Liver (tissue), 3 donors: ENCODE data around the gene KRTAP5-6.

Experiments used
- CTCF ChIP-seq: fragments of 150-350 bp; IDR thresholded peaks from 2 replicates; pipeline ENCODE4 v1.5.1; 2017; ENCODE audit warnings: improper control_type of control experiment, low read depth, low read length; ENCODE audit not compliant: missing input control
- REST ChIP-seq: IDR thresholded peaks from 2 replicates; pipeline ENCODE4 v1.6.1; 2016; ENCODE audit warnings: antibody characterized with exemption, mild to moderate bottlenecking
- RXRA ChIP-seq, 2 donors: IDR thresholded peaks; 2 replicates each; pipeline ENCODE4 v1.6.1; 2017 to 2018; ENCODE audit warnings: antibody characterized with exemption in 2 of 2, mild to moderate bottlenecking in 1 of 2
- SP1 ChIP-seq: IDR thresholded peaks from 2 replicates; pipeline ENCODE4 v1.6.1; 2018; ENCODE audit warnings: antibody characterized with exemption, mild to moderate bottlenecking
- donor health status: healthy.
- donor health status: healthy.

GRCh38 chr11:1652442-1652770, 44.6 kb upstream of the KRTAP5-6 start:
- TF ChIP-seq SP1 (no peak), CTCF (no peak), RXRA (IDR thresholded peaks at IDR 0.05) (no peak), REST (no peak)
